Liver (tissue), 3 donors: ENCODE data around the gene NFU1.
"Not testable (repeated sequence)": the region's sequence is repeated elsewhere in the genome, so short reads cannot be mapped to it uniquely, and the experiment has no call there.

Source experiments
- FOXA1 ChIP-seq: IDR thresholded peaks from 2 replicates; pipeline ENCODE4 v1.6.1; 2016; ENCODE audit warnings: antibody characterized with exemption
- GABPA ChIP-seq, 2 donors: IDR thresholded peaks in 1 of 2; conservative IDR thresholded peaks in 1 of 2; 2 replicates each; pipeline ENCODE4 v1.6.1; 2016; ENCODE audit warnings: antibody characterized with exemption in 2 of 2, mild to moderate bottlenecking in 1 of 2, moderate library complexity in 1 of 2
- HNF4A ChIP-seq, 2 donors: conservative IDR thresholded peaks; 2 replicates each; pipeline ENCODE4 v1.6.1; 2016; ENCODE audit warnings: antibody characterized with exemption in 2 of 2, mild to moderate bottlenecking in 2 of 2
- RAD21 ChIP-seq, 2 donors: IDR thresholded peaks; 2 replicates each; pipeline ENCODE4 v1.6.1; 2016; ENCODE audit warnings: antibody characterized with exemption in 2 of 2, mild to moderate bottlenecking in 2 of 2
- RXRA ChIP-seq, 2 donors: IDR thresholded peaks; 2 replicates each; pipeline ENCODE4 v1.6.1; 2017 to 2018; ENCODE audit warnings: antibody characterized with exemption in 2 of 2, mild to moderate bottlenecking in 1 of 2
- TAF1 ChIP-seq: conservative IDR thresholded peaks from 2 replicates; pipeline ENCODE4 v1.6.1; 2016; ENCODE audit warnings: antibody characterized with exemption, mild to moderate bottlenecking
- YY1 ChIP-seq: IDR thresholded peaks from 2 replicates; pipeline ENCODE4 v1.6.1; 2016; ENCODE audit warnings: antibody characterized with exemption, mild to moderate bottlenecking
- TF ChIP-seq, protein P1 (sequence below): fragments of 150-350 bp; IDR thresholded peaks from 2 replicates; pipeline ENCODE4 v1.5.1; 2017; ENCODE audit warnings: improper control_type of control experiment, low read depth, low read length; ENCODE audit not compliant: missing input control
- TF ChIP-seq, protein P2 (sequence below): IDR thresholded peaks from 2 replicates; pipeline ENCODE4 v1.6.1; 2016; ENCODE audit warnings: antibody characterized with exemption, mild to moderate bottlenecking
- TF ChIP-seq, protein P3 (sequence below): IDR thresholded peaks from 2 replicates; pipeline ENCODE4 v1.6.1; 2016; ENCODE audit warnings: antibody characterized with exemption
- TF ChIP-seq, protein P4 (sequence below): IDR thresholded peaks from 2 replicates; pipeline ENCODE4 v1.6.1; 2016; ENCODE audit warnings: antibody characterized with exemption
- donor health status: healthy.
- donor health status: healthy.

DNA sequence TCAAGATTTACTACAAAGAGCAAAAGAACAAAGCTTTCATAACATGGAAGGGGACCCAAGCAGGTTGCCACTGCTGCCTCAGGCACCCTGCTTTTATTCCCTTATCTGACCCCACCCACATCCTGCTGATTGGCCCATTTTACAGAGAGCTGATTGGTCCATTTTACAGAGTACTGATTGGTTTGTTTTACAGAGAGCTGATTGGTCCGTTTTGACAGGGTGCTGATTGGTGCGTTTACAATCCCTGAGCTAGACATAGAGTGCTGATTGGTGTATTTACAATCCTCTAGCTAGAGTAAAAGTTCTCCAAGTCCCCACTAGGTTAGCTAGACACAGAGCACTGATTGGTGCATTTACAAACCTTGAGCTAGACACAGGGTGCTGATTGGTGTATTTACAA, 2.3 kb upstream of the NFU1 start:
- TF ChIP-seq, protein P1, sequence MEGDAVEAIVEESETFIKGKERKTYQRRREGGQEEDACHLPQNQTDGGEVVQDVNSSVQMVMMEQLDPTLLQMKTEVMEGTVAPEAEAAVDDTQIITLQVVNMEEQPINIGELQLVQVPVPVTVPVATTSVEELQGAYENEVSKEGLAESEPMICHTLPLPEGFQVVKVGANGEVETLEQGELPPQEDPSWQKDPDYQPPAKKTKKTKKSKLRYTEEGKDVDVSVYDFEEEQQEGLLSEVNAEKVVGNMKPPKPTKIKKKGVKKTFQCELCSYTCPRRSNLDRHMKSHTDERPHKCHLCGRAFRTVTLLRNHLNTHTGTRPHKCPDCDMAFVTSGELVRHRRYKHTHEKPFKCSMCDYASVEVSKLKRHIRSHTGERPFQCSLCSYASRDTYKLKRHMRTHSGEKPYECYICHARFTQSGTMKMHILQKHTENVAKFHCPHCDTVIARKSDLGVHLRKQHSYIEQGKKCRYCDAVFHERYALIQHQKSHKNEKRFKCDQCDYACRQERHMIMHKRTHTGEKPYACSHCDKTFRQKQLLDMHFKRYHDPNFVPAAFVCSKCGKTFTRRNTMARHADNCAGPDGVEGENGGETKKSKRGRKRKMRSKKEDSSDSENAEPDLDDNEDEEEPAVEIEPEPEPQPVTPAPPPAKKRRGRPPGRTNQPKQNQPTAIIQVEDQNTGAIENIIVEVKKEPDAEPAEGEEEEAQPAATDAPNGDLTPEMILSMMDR = not testable (repeated sequence)
- TF ChIP-seq TAF1; YY1; GABPA (IDR thresholded peaks at IDR 0.05 in 1 of 2, conservative IDR thresholded peaks at IDR 0.05 in 1 of 2); RXRA (IDR thresholded peaks at IDR 0.05); FOXA1; HNF4A (conservative IDR thresholded peaks at IDR 0.05); RAD21 (IDR thresholded peaks at IDR 0.05): not testable (repeated sequence)
- TF ChIP-seq, protein P2, sequence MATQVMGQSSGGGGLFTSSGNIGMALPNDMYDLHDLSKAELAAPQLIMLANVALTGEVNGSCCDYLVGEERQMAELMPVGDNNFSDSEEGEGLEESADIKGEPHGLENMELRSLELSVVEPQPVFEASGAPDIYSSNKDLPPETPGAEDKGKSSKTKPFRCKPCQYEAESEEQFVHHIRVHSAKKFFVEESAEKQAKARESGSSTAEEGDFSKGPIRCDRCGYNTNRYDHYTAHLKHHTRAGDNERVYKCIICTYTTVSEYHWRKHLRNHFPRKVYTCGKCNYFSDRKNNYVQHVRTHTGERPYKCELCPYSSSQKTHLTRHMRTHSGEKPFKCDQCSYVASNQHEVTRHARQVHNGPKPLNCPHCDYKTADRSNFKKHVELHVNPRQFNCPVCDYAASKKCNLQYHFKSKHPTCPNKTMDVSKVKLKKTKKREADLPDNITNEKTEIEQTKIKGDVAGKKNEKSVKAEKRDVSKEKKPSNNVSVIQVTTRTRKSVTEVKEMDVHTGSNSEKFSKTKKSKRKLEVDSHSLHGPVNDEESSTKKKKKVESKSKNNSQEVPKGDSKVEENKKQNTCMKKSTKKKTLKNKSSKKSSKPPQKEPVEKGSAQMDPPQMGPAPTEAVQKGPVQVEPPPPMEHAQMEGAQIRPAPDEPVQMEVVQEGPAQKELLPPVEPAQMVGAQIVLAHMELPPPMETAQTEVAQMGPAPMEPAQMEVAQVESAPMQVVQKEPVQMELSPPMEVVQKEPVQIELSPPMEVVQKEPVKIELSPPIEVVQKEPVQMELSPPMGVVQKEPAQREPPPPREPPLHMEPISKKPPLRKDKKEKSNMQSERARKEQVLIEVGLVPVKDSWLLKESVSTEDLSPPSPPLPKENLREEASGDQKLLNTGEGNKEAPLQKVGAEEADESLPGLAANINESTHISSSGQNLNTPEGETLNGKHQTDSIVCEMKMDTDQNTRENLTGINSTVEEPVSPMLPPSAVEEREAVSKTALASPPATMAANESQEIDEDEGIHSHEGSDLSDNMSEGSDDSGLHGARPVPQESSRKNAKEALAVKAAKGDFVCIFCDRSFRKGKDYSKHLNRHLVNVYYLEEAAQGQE = not testable (repeated sequence)
- TF ChIP-seq, protein P3, sequence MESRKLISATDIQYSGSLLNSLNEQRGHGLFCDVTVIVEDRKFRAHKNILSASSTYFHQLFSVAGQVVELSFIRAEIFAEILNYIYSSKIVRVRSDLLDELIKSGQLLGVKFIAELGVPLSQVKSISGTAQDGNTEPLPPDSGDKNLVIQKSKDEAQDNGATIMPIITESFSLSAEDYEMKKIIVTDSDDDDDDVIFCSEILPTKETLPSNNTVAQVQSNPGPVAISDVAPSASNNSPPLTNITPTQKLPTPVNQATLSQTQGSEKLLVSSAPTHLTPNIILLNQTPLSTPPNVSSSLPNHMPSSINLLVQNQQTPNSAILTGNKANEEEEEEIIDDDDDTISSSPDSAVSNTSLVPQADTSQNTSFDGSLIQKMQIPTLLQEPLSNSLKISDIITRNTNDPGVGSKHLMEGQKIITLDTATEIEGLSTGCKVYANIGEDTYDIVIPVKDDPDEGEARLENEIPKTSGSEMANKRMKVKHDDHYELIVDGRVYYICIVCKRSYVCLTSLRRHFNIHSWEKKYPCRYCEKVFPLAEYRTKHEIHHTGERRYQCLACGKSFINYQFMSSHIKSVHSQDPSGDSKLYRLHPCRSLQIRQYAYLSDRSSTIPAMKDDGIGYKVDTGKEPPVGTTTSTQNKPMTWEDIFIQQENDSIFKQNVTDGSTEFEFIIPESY = not testable (repeated sequence)
- TF ChIP-seq, protein P4, sequence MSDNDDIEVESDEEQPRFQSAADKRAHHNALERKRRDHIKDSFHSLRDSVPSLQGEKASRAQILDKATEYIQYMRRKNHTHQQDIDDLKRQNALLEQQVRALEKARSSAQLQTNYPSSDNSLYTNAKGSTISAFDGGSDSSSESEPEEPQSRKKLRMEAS = not testable (repeated sequence)
